B cell (primary cell): ENCODE measurements around the gene SLC13A2. TPM values are rescaled to one million over a fixed set of nuclear protein-coding genes. Genes with fewer than 3 reads are reported as not detected.

Experiments
- ATAC-seq: fragments of 200-7000 bp; cut with Tn5 transposase; one replicate; pipeline ENCODE4 v1.10.0; 2021; ENCODE audit warnings: low read depth, mild to moderate bottlenecking, moderate number of reproducible peaks, moderate library complexity
- CTCF ChIA-PET: fragments of 350-600 bp; sonication (Branson Sonifier 250); formaldehyde crosslinking; loops from one replicate; lab custom pipeline; 2021; ENCODE audit warnings: antibody characterized with exemption, inconsistent platforms; lab: Charles Lee
- POLR2A ChIA-PET: fragments of 350-600 bp; sonication (Branson Sonifier 250); formaldehyde crosslinking; loops from one replicate; lab custom pipeline; 2021; ENCODE audit warnings: antibody characterized with exemption; lab: Charles Lee
- DNase-seq: peaks from one replicate; pipeline ENCODE4 v3.0.0; 2013
- H2AFZ ChIP-seq: 2 replicates; pipeline ENCODE4 v1.6.1; 2012; ENCODE audit warnings: mild to moderate bottlenecking, low read depth, low read length; ENCODE audit not compliant: insufficient read depth, poor library complexity, severe bottlenecking
- H3K27ac ChIP-seq, 2 donors: 1 replicate in 1 of 2; 2 replicates in 1 of 2; pipeline ENCODE4 v1.5.1; 2012 to 2013; ENCODE audit warnings: low read length in 2 of 2, mild to moderate bottlenecking in 2 of 2, moderate library complexity in 1 of 2
- H3K27me3 ChIP-seq, 4 experiments: fragments of 200-600 bp in 1 of 4; sonication (generic) in 1 of 4; replicated peaks in 1 of 4; 1 replicate in 2 of 4; 2 replicates in 2 of 4; pipeline versions ENCODE4 v1.6.1 to v1.7.0; 2013 to 2016; ENCODE audit warnings: low read length in 3 of 4, mild to moderate bottlenecking in 2 of 4, mixed read lengths in 1 of 4, moderate library complexity in 1 of 4; ENCODE audit not compliant: insufficient read depth in 4 of 4, control insufficient read depth in 3 of 4; ENCODE audit errors: control extremely low read depth in 1 of 4
- H3K36me3 ChIP-seq, 2 experiments: replicated peaks in 1 of 2; 1 replicate in 1 of 2; 2 replicates in 1 of 2; pipeline versions ENCODE4 v1.6.1 to v1.7.1; 2013; ENCODE audit warnings: low read length in 1 of 2; ENCODE audit not compliant: insufficient read depth in 2 of 2, control insufficient read depth in 1 of 2; ENCODE audit errors: control extremely low read depth in 1 of 2, extremely low read depth in 1 of 2
- H3K4me1 ChIP-seq, 2 donors: fragments of 200-600 bp in 1 of 2; sonication (generic) in 1 of 2; 1 replicate in 1 of 2; 2 replicates in 1 of 2; pipeline versions ENCODE4 v1.5.1 to v1.6.1; 2013 to 2017; ENCODE audit warnings: low read length in 2 of 2; ENCODE audit not compliant: control insufficient read depth in 2 of 2, insufficient read depth in 2 of 2
- H3K4me2 ChIP-seq: replicated peaks from 2 replicates; pipeline ENCODE3; 2012; ENCODE audit warnings: mild to moderate bottlenecking, low read depth, low read length; ENCODE audit not compliant: poor library complexity, severe bottlenecking
- H3K4me3 ChIP-seq, 5 experiments: fragments of 200-600 bp in 1 of 5; sonication (generic) in 1 of 5; 1 replicate in 3 of 5; 2 replicates in 2 of 5; pipeline versions ENCODE4 v1.5.1 to v1.7.0; 2011 to 2016; ENCODE audit warnings: low read length in 4 of 5, mild to moderate bottlenecking in 4 of 5, low read depth in 2 of 5, control low read depth in 1 of 5, moderate library complexity in 1 of 5; ENCODE audit not compliant: insufficient read depth in 1 of 5; ENCODE audit errors: control extremely low read depth in 1 of 5, extremely low read depth in 1 of 5
- H3K79me2 ChIP-seq: fragments of 200-600 bp; sonication (generic); one replicate; pipeline ENCODE4 v1.6.0; 2016; ENCODE audit warnings: low read length; ENCODE audit not compliant: control insufficient read depth, insufficient read depth
- H3K9ac ChIP-seq: fragments of 200-600 bp; sonication (generic); 2 replicates; pipeline ENCODE4 v1.6.1; 2017; ENCODE audit warnings: mild to moderate bottlenecking, low read length, moderate library complexity
- H3K9me3 ChIP-seq, 3 donors: one replicate each; pipeline versions ENCODE4 v1.6.1 to v1.7.1; 2013; ENCODE audit warnings: low read length in 2 of 3; ENCODE audit not compliant: control insufficient read depth in 2 of 3, insufficient read depth in 1 of 3; ENCODE audit errors: control extremely low read depth in 1 of 3
- H4K20me1 ChIP-seq: 2 replicates; pipeline ENCODE4 v1.6.0; 2012; ENCODE audit warnings: mild to moderate bottlenecking, low read length; ENCODE audit not compliant: insufficient read depth, control insufficient read depth, poor library complexity, severe bottlenecking
- H3K27ac Mint-ChIP-seq: one replicate; pipeline ENCODE4 v1.8.0; 2021; ENCODE audit warnings: mixed read lengths
- H3K27me3 Mint-ChIP-seq: one replicate; pipeline ENCODE4 v1.8.0; 2021; ENCODE audit warnings: mixed read lengths
- H3K4me1 Mint-ChIP-seq: one replicate; pipeline ENCODE4 v1.8.0; 2021; ENCODE audit warnings: mixed read lengths
- H3K4me3 Mint-ChIP-seq: one replicate; pipeline ENCODE4 v1.8.0; 2021; ENCODE audit warnings: mixed read lengths
- H3K9me3 Mint-ChIP-seq: one replicate; pipeline ENCODE4 v1.8.0; 2022; ENCODE audit warnings: mixed read lengths; ENCODE audit not compliant: insufficient read depth
- CTCF ChIP-seq: fragments of 200-600 bp; IDR thresholded peaks from one replicate; pipeline ENCODE4 v1.8.0; 2022; ENCODE audit warnings: antibody characterized with exemption, mild to moderate bottlenecking
- EZH2 ChIP-seq: IDR thresholded peaks from 2 replicates; pipeline ENCODE4 v1.6.1; 2012; ENCODE audit warnings: borderline replicate concordance, low read depth, mild to moderate bottlenecking, moderate library complexity, low read length; ENCODE audit not compliant: insufficient read depth, poor library complexity, severe bottlenecking
- WGBS: methylation state at CpG from one replicate; pipeline ENCODE4 v1.1.5; 2013; ENCODE audit warnings: missing lambda C conversion rate; ENCODE audit not compliant: insufficient coverage; 5-methylcytosine and 5-hydroxymethylcytosine counted together
- intact Hi-C: fragments of 100-400 bp; cut with micrococcal nuclease; formaldehyde crosslinking; loops from one replicate; pipeline ENCODE4 v1.10.0; 2022
- polyA plus RNA-seq: library from polyadenylated mRNA; depleted of rRNA; stranded (reverse); fragments of >200 nt; gene quantifications from 2 replicates; pipeline ENCODE4 v1.2.3, GENCODE V29; 2012
- total RNA-seq, 2 donors: library from RNA; stranded (reverse); fragments of 120-200 nt in 1 of 2; gene quantifications; 1 replicate in 1 of 2; 2 replicates in 1 of 2; pipeline versions ENCODE4 v1.2.3 to v1.2.4, GENCODE V29; 2013 to 2022

Gene SLC13A2
- total and polyA plus RNA-seq, 2 donors (not counting 1 experiment from before 2014, with no cell fraction given), result not detected

GRCh38 chr17:28538296-28538895 lies 65.0 kb downstream of the SLC13A2 start:
- no peak overlapping the region for H2AFZ ChIP-seq
- DNase-seq (no peak), ATAC-seq (no peak)
- CTCF ChIA-PET, result interaction anchor here (1.4 kb wide), 1 partner anchor 13 kb away, joined by 3 read pairs; no protein-coding TSS in a partner anchor
- H3K4me3 ChIP-seq, result no peak overlapping the region
- Mint-ChIP-seq H3K27me3 (no peaks in the 10 kb centered on the region), H3K4me3 (no peak overlapping the region), H3K4me1 (peaks cover 3% of the 10 kb centered on the region), H3K27ac (no peak overlapping the region), H3K9me3 (no peaks in the 10 kb centered on the region)
- WGBS, result 90% methylated on average over 14 of the region's 14 CpGs
- no peak overlapping the region for H3K4me2 ChIP-seq
- POLR2A ChIA-PET, result no interaction called here
- TF ChIP-seq EZH2, result no peak
- TF ChIP-seq CTCF, result no peak
- intact Hi-C loops, result no loop called here
- no peaks in the 10 kb centered on the region for H3K9me3 ChIP-seq
- no peaks in the 10 kb centered on the region for H3K79me2 ChIP-seq
- no peak overlapping the region for H3K27ac ChIP-seq
- H3K4me1 ChIP-seq, result peaks cover 0 to 4% of the 10 kb centered on the region in 2 donors
- no peak overlapping the region for H3K9ac ChIP-seq
- H3K27me3 ChIP-seq, result no peaks in the 10 kb centered on the region
- H4K20me1 ChIP-seq, result no peaks in the 10 kb centered on the region
- H3K36me3 ChIP-seq, result no peaks in the 10 kb centered on the region

- POLR2A ChIA-PET, result no interaction called here
- Histone ChIP-seq H3K27me3 (no peaks in the 10 kb centered on the region), H3K4me1 (peaks cover 4 to 13% of the 10 kb centered on the region in 2 donors), H3K4me2 (no peak overlapping the region), H2AFZ (no peak overlapping the region), H3K79me2 (no peaks in the 10 kb centered on the region), H3K27ac (no peak overlapping the region), H3K4me3 (no peak overlapping the region), H3K9me3 (no peaks in the 10 kb centered on the region), H3K36me3 (peaks cover 0 to under 1% of the 10 kb centered on the region in 2 experiments), H3K9ac (no peak overlapping the region), H4K20me1 (no peaks in the 10 kb centered on the region)
- no peaks in the 10 kb centered on the region for H3K9me3 Mint-ChIP-seq
- peaks cover 11% of the 10 kb centered on the region for H3K4me1 Mint-ChIP-seq
- H3K27ac Mint-ChIP-seq, result no peak overlapping the region
- no peak for TF ChIP-seq EZH2
- TF ChIP-seq CTCF, result no peak
- CTCF ChIA-PET, result interaction anchor here (0.7 to 1.9 kb wide), 11 partner anchors 10 to 153 kb away, joined by 3 to 13 read pairs (median 3); partner anchors contain the start of genes ALDOC and PIGS
- no peaks in the 10 kb centered on the region for H3K27me3 Mint-ChIP-seq
- DNase-seq (no peak), ATAC-seq (no peak)
- H3K4me3 Mint-ChIP-seq, result no peak overlapping the region
- intact Hi-C loops, result loop anchor here (1.0 kb wide), 1 partner anchor 46 kb away; no protein-coding TSS in a partner anchor
- WGBS, result 78% methylated on average over 3 of the region's 4 CpGs
These were observed 66.8 kb downstream of the SLC13A2 start for GRCh38 chr17:28540231-28540630.
